ENCODE results near the gene CAPZA3.
"Not testable (repeated sequence)": the region's sequence is repeated elsewhere in the genome, so short reads cannot be mapped to it uniquely, and the experiment has no call there.

CAPZA3 gene

GRCh38 chr12:18754124-18754707, 16.3 kb downstream of the CAPZA3 start:
- no peak for DNase-seq (ENCODE audit: low spot score)

- DNase-seq (ENCODE audit: low spot score): no peak
Observed at GRCh38 chr12:18755341-18755740, 17.4 kb downstream of the CAPZA3 start.

GRCh38 chr12:18766479-18766878, 28.6 kb downstream of the CAPZA3 start:
- DNase-seq (ENCODE audit: low spot score): not testable (repeated sequence)

- DNase-seq (ENCODE audit: low spot score): no peak
Observed at GRCh38 chr12:18782827-18783226, 44.9 kb downstream of the CAPZA3 start.

GRCh38 chr12:18785465-18785864, 47.5 kb downstream of the CAPZA3 start:
- DNase-seq (ENCODE audit: low spot score): not testable (repeated sequence)

Data from globus pallidus (tissue), 1 donor.